A204.1 (cell line): ENCODE results near the gene PMS1.
A peak's percentile ranks its signal among the peaks of the same experiment; 100 is the strongest.
"Not testable (repeated sequence)": the region's sequence is repeated elsewhere in the genome, so short reads cannot be mapped to it uniquely, and the experiment has no call there.

Source experiments
- FAIRE-seq: peaks from 2 replicates; lab custom pipeline; 2012; peaks lifted over from hg19 to GRCh38; lab: Jason Lieb, UNC

PMS1 gene

DNA sequence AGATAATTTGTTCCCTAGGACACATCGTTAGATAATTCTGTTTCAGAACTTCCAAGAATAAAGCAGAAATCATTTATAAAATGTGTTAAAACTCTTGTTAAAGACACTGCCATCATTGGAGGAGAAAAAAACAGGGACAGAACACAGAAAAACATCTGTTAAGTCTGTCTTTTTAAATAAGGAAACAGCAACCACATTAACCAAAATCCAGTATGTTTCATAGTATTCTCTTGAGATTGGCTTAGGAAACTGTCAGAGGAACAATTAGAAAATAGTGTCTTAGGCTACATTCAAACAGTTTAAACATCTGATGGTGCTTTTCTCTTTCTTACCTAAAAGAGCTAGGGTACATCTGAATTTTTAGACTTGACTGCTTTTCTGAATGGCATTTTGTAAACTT is 81.6 kb downstream of the PMS1 start:
- no peak for FAIRE-seq

DNA sequence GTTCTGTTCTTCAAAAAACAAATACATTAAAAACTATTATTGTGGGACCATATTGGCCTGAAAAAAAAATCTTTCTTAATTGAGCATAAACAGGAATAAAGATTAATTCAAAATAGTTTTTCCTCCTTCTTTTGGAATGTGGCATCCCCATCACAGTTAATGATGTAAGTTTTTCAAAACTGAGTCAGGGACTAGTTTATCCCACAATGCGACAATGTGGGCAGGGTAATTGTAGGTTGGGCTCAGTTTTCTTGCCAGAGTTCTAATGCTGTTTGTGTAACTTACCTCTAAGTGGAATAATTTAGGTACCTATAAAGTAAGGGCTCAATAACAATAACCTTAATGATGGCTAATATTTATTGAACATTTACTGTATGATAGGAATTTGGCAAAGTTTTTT is 82.0 kb downstream of the PMS1 start:
- no peak for FAIRE-seq

GRCh38 chr2:189868896-189869295 is 84.6 kb downstream of the PMS1 start:
- FAIRE-seq: no peak

GRCh38 chr2:189870381-189871085 is 86.3 kb downstream of the PMS1 start:
- no peak for FAIRE-seq

DNA sequence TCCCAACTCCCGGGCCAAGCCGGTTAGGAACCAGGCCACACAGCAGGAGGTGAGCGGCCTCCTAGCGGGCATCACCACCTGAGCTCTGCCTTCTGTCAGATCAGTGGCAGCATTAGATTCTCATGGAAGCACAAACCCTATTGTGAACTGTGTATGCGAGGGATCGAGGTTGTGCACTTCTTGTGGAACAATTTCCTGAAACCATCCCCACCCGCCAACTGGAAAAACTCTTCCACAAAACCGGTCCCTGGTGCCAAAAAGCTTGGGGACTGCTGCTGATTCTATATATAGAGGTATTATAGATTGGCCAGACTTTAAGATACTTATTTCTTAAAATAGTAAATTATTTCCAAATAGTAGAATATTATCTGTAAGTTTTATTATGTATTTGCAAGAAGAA is 89.4 kb downstream of the PMS1 start:
- no peak for FAIRE-seq

GRCh38 chr2:189874586-189875320 is 90.5 kb downstream of the PMS1 start:
- FAIRE-seq: no peak

DNA sequence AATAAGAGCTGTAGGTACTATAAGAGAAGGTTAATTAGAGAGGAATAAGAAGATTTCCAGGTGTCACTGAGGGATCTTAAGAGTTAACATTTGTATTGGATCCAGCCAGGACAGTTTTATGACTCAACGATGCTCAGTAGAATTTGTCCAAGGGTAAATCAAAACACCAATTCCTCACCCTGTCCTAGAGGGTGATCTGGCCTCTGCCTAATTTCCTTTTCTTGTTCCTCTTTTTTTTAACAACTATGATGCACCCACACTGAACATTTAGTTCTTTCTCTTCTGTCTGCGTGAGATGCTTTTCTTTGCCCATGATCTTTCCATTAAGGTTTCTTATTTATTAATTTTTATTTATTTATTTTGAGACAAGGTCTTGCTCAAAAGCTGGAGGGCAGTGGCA is 92.0 kb downstream of the PMS1 start:
- no peak for FAIRE-seq

- FAIRE-seq: no peak
These were observed 95.4 kb downstream of the PMS1 start for GRCh38 chr2:189879716-189880081.

DNA sequence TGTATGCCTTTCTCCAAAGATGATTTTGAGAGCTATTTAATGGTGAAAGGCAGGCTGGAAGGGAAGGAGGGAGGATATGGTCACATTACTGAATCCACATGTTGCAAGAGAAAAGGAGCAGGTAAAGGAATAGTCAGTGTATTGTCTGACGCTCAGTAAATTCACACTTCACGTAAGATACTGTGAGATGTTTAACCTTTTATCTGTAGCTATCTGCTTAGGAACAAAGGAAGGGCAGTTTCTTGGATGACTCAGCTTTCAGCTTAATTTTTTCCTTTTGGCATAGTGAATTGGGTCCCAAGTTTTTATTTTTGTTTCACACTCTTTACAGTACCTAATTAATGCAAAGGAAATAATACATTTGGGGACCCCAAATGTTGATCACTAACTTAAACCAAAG is 96.2 kb downstream of the PMS1 start:
- FAIRE-seq: no peak

DNA sequence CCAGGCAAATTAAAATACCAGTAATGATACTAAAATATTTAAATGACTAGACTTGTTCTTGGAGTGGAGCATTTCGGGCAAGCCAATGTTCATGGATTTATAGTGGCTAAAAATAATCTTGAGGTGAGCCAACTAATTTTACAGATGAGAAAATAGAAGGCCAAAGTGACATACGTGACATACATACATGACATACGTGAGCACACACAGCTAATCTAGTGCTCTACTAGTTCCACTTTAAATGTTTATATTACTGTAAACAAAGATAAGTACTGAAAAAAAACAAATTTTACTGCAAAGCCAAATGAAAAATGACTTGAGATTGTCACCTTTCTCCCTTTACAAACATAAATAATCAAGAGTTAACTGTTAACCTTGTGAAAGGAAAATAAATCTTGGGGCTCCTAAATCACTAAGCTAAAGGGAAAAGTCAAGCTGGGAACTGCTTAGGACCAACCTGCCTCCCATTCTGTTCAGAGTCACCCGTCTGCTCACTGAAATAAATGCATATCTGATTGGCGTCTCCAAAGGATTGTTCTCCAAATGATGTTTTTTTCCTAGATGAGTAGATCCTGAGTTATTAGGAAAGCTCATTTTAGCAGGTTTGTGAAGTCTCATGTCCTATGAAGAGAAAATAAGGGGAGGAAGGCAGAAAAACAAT is 96.7 kb downstream of the PMS1 start:
- FAIRE-seq: no peak

GRCh38 chr2:189885368-189885767 is 101.1 kb downstream of the PMS1 start:
- FAIRE-seq: no peak

GRCh38 chr2:189892546-189893294 is 108.5 kb downstream of the PMS1 start:
- FAIRE-seq: not testable (repeated sequence)

GRCh38 chr2:189896809-189897208 is 112.6 kb downstream of the PMS1 start:
- peak; percentile 19 for FAIRE-seq

DNA sequence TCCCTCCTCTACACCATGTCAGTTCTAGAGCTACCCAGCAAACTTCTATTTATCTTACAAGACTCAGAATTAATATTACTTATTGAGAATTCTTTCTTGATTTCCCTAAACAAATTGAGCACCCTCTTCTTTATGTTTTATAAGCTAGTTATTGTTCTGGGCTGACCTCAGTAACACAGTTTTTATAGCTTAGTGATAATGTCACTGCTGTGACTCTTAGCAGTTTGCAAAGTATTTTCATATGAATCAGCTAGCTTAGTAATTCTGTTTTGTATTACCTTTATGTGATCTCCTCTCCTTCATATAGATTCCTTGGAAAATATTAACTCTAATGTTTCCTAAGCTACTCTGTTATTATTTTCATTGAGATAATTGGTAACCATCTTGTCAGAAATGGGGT is 114.9 kb downstream of the PMS1 start:
- FAIRE-seq: no peak

GRCh38 chr2:189900726-189901125 is 116.5 kb downstream of the PMS1 start:
- FAIRE-seq: no peak

DNA sequence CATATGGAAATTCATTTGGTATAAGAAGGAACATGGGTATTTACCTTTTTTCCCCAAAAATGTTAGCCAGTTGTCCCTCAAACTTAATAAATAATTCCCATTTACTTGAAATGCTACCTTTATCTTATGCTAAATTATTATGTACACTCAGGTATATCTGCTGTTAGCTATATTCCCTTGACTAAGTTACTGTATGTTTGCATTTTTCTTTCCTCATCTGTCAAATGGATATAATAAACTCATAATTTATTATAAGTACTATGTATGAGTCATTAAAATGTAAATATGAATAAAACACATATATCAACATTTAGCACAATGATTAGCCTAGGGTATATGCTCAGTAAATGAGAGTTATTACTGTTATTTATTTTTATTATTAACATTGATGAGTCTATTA is 117.4 kb downstream of the PMS1 start:
- no peak for FAIRE-seq

DNA sequence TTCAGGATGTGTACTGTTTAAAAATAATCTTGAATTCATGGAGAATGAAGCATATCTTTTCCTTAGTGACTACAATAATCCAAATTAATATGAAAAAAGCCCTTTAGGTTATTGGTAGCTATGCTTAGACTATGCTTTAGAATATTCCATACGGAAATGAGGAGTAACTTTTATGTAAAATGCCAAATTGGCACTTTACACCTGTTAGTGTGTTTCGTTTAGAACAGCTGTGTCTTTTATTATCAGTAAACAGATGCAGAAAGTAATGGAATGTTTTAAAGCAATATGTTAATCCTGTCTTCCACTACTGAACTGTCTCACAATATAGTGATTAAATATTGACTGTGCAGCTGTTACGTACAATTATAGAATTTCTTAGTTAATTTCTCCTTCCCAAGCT is 129.6 kb downstream of the PMS1 start:
- no peak for FAIRE-seq

GRCh38 chr2:189916651-189917050 is 132.4 kb downstream of the PMS1 start:
- FAIRE-seq: no peak
